SK-N-SH (cell line): Measurements from ENCODE around the gene WDR93. TPM values are rescaled to one million over a fixed set of nuclear protein-coding genes. Genes with fewer than 3 reads are reported as not detected.

Source experiments
- CTCF ChIA-PET: fragments of 300-600, 350-600 bp; formaldehyde crosslinking; extraction: SDS; loops from one replicate; lab custom pipeline; 2021; lab: Yijun Ruan, JAX
- POLR2A ChIA-PET: fragments of 350-600 bp; sonication (Branson Sonifier 250); formaldehyde crosslinking; extraction: SDS; loops from one replicate; lab custom pipeline; 2020; ENCODE audit warnings: antibody characterized with exemption, inconsistent platforms; lab: Yijun Ruan, JAX
- DNase-seq: peaks from one replicate; pipeline ENCODE4 v3.0.0; 2012
- H2AFZ ChIP-seq: fragments of 200-600 bp; sonication (generic); 2 replicates; pipeline ENCODE4 v1.8.1; 2016; ENCODE audit warnings: antibody characterized with exemption, mild to moderate bottlenecking, low read depth
- H3F3A ChIP-seq: fragments of 200-600 bp; sonication (generic); replicated peaks from 2 replicates; pipeline ENCODE3; 2016; ENCODE audit warnings: antibody characterized with exemption, mild to moderate bottlenecking; ENCODE audit not compliant: insufficient read depth
- H3K27ac ChIP-seq, 2 experiments: fragments of 200-500 bp in 1 of 2; fragments of 200-600 bp in 1 of 2; sonication (Bioruptor generic) in 1 of 2; sonication (generic), shearing (Covaris generic) in 1 of 2; 2 replicates each; pipeline versions ENCODE4 v1.5.1 to v1.6.1; 2014 to 2016; ENCODE audit warnings: low read depth in 2 of 2, inconsistent platforms in 1 of 2, low read length in 1 of 2, mild to moderate bottlenecking in 1 of 2, mixed read lengths in 1 of 2
- H3K27me3 ChIP-seq: fragments of 200-600 bp; sonication (generic), shearing (Covaris generic); 2 replicates; pipeline ENCODE4 v1.6.1; 2016; ENCODE audit warnings: mixed run types; ENCODE audit not compliant: insufficient read depth
- H3K36me3 ChIP-seq, 2 experiments: fragments of 200-500 bp in 1 of 2; fragments of 200-600 bp in 1 of 2; sonication (Bioruptor generic) in 1 of 2; sonication (generic) in 1 of 2; replicated peaks in 1 of 2; 2 replicates each; pipeline versions ENCODE3 to v1.5.1; 2014 to 2016; ENCODE audit warnings: low read length in 1 of 2, mild to moderate bottlenecking in 1 of 2; ENCODE audit not compliant: insufficient read depth in 2 of 2, control insufficient read depth in 1 of 2
- H3K4me1 ChIP-seq, 2 experiments: fragments of 200-500 bp in 1 of 2; fragments of 200-600 bp in 1 of 2; sonication (Bioruptor generic) in 1 of 2; sonication (generic), shearing (Covaris generic) in 1 of 2; 2 replicates each; pipeline versions ENCODE4 v1.5.1 to v1.6.1; 2014 to 2016; ENCODE audit warnings: low read depth in 1 of 2, low read length in 1 of 2, mixed run types in 1 of 2; ENCODE audit not compliant: insufficient read depth in 2 of 2, control insufficient read depth in 1 of 2
- H3K4me2 ChIP-seq: fragments of 200-600 bp; sonication (generic), shearing (Covaris generic); 2 replicates; pipeline ENCODE4 v1.6.1; 2017; ENCODE audit warnings: mixed run types
- H3K4me3 ChIP-seq, 2 experiments: fragments of 200-500 bp in 1 of 2; fragments of 200-600 bp in 1 of 2; sonication (Bioruptor generic) in 1 of 2; sonication (generic), shearing (Covaris generic) in 1 of 2; 2 replicates each; pipeline versions ENCODE4 v1.5.1 to v1.8.1; 2014 to 2016; ENCODE audit warnings: low read depth in 2 of 2, inconsistent platforms in 1 of 2, low read length in 1 of 2, mild to moderate bottlenecking in 1 of 2, mixed read lengths in 1 of 2, moderate library complexity in 1 of 2
- H3K79me2 ChIP-seq: fragments of 200-600 bp; sonication (generic); 2 replicates; pipeline ENCODE4 v1.8.1; 2017; ENCODE audit warnings: mild to moderate bottlenecking; ENCODE audit not compliant: insufficient read depth
- H3K9ac ChIP-seq: fragments of 200-600 bp; sonication (generic); 2 replicates; pipeline ENCODE4 v1.6.1; 2017; ENCODE audit warnings: mixed run types
- H3K9me2 ChIP-seq: fragments of 200-600 bp; sonication (generic); 2 replicates; pipeline ENCODE4 v1.6.1; 2017; ENCODE audit warnings: mixed run types
- H3K9me3 ChIP-seq: fragments of 200-600 bp; sonication (generic); 2 replicates; pipeline ENCODE4 v1.6.1; 2017; ENCODE audit warnings: mixed run types, mild to moderate bottlenecking, moderate library complexity
- H4K20me1 ChIP-seq: fragments of 200-600 bp; sonication (generic); 2 replicates; pipeline ENCODE4 v1.6.1; 2017; ENCODE audit warnings: mild to moderate bottlenecking, mixed run types; ENCODE audit not compliant: insufficient read depth
- CHD2 ChIP-seq: fragments of 150-350 bp; IDR thresholded peaks from 2 replicates; pipeline ENCODE4 v1.6.1; 2018; ENCODE audit warnings: low read length; ENCODE audit not compliant: partially characterized antibody
- ELF1 ChIP-seq: IDR thresholded peaks from 2 replicates; pipeline ENCODE4 v1.4.0; 2012
- EP300 ChIP-seq, 2 experiments: IDR thresholded peaks; 2 replicates each; pipeline versions ENCODE4 v1.4.0 to v1.6.1; 2012; ENCODE audit warnings: borderline replicate concordance in 1 of 2, low read depth in 1 of 2, low read length in 1 of 2
- FOSL2 ChIP-seq: IDR thresholded peaks from 2 replicates; pipeline ENCODE4 v1.4.0; 2012; ENCODE audit warnings: low read depth, mild to moderate bottlenecking, moderate library complexity, borderline replicate concordance
- FOXJ3 ChIP-seq: sonication (generic); formaldehyde crosslinking; IDR thresholded peaks from 2 replicates; pipeline ENCODE4 v1.5.1; 2020; ENCODE audit warnings: mild to moderate bottlenecking, missing genetic modification reagents
- GATA2 ChIP-seq: sonication (generic); formaldehyde crosslinking; IDR thresholded peaks from 2 replicates; pipeline ENCODE4 v1.5.0; 2020; ENCODE audit warnings: mild to moderate bottlenecking, missing genetic modification reagents
- JUND ChIP-seq: IDR thresholded peaks from 2 replicates; pipeline ENCODE4 v1.4.0; 2012
- MAX ChIP-seq: IDR thresholded peaks from 2 replicates; pipeline ENCODE4 v1.4.0; 2012; ENCODE audit warnings: low read depth
- NFIC ChIP-seq: IDR thresholded peaks from 2 replicates; pipeline ENCODE4 v1.4.0; 2012; ENCODE audit warnings: borderline replicate concordance
- NRF1 ChIP-seq: IDR thresholded peaks from 2 replicates; pipeline ENCODE4 v1.6.1; 2012; ENCODE audit warnings: low read depth, mild to moderate bottlenecking, low read length
- POLR2AphosphoS5 ChIP-seq: IDR thresholded peaks from 2 replicates; pipeline ENCODE4 v1.6.1; 2012; ENCODE audit warnings: low read depth, low read length
- RAD21 ChIP-seq: IDR thresholded peaks from 2 replicates; pipeline ENCODE4 v1.6.1; 2012; ENCODE audit warnings: mild to moderate bottlenecking, low read length
- REST ChIP-seq: IDR thresholded peaks from 2 replicates; pipeline ENCODE4 v1.6.1; 2012; ENCODE audit warnings: mild to moderate bottlenecking, low read depth, low read length, moderate library complexity
- RFX5 ChIP-seq: IDR thresholded peaks from 2 replicates; pipeline ENCODE4 v1.6.1; 2012; ENCODE audit warnings: mild to moderate bottlenecking, improper control_type of control experiment, low read length
- SMC3 ChIP-seq: IDR thresholded peaks from 2 replicates; pipeline ENCODE4 v1.6.1; 2012; ENCODE audit warnings: low read depth, low read length, improper control_type of control experiment
- TCF12 ChIP-seq: IDR thresholded peaks from 2 replicates; pipeline ENCODE4 v1.4.0; 2012
- TEAD4 ChIP-seq: IDR thresholded peaks from 2 replicates; pipeline ENCODE4 v1.4.0; 2012; ENCODE audit warnings: mild to moderate bottlenecking, borderline replicate concordance; ENCODE audit not compliant: insufficient read depth
- USF2 ChIP-seq: fragments of 150-350 bp; IDR thresholded peaks from 2 replicates; pipeline ENCODE4 v1.6.1; 2017; ENCODE audit warnings: antibody characterized with exemption, low read length, low read depth, borderline replicate concordance
- YY1 ChIP-seq: IDR thresholded peaks from 2 replicates; pipeline ENCODE4 v1.4.0; 2012; ENCODE audit warnings: low read depth, mild to moderate bottlenecking
- ZBTB33 ChIP-seq: IDR thresholded peaks from 2 replicates; pipeline ENCODE4 v1.4.0; 2012; ENCODE audit warnings: low read depth, borderline replicate concordance
- WGBS: methylation state at CpG from one replicate; pipeline ENCODE4 v1.1.6; 2017; ENCODE audit warnings: low lambda C conversion rate; 5-methylcytosine and 5-hydroxymethylcytosine counted together
- polyA plus RNA-seq, 3 experiments: library from polyadenylated mRNA; depleted of rRNA; stranded (reverse); fragments of >200 nt; gene quantifications; 2 replicates each; pipeline ENCODE4 v1.2.3, GENCODE V29; 2012

The WDR93 gene
- polyA plus RNA-seq, 1 of the 3 experiments (the other 2 are of a cell fraction): 0.35 TPM

GRCh38 chr15:89662893-89663626, 27.6 kb upstream of the WDR93 start:
- DNase-seq: no peak

More at GRCh38 chr15:89662893-89663626, 27.6 kb upstream of the WDR93 start:
- 67% methylated on average over 8 of the region's 11 CpGs for WGBS
- Histone ChIP-seq H2AFZ (peak overlapping the region; percentile 93), H3K27ac (peak overlapping the region; percentile 36 to 70), H4K20me1 (no peaks in the 10 kb centered on the region), H3K9ac (peak overlapping the region; percentile 34; the same call in 1 of the 2 replicates), H3K27me3 (no peaks in the 10 kb centered on the region), H3K9me2 (no peaks in the 10 kb centered on the region), H3K4me1 (peaks cover 12 to 19% of the 10 kb centered on the region in 2 experiments; a peak in 3 of 4 replicates), H3F3A (peaks cover 22% of the 10 kb centered on the region), H3K36me3 (no peaks in the 10 kb centered on the region), H3K79me2 (no peaks in the 10 kb centered on the region), H3K9me3 (no peaks in the 10 kb centered on the region), H3K4me2 (peak overlapping the region; percentile 70), H3K4me3 (no peak overlapping the region)
- CTCF ChIA-PET: interaction anchor here (1.5 to 3.2 kb wide), 2 partner anchors 10 to 16 kb away, joined by 8 to 21 read pairs; no protein-coding TSS in a partner anchor
- POLR2A ChIA-PET: interaction anchor here (1.2 kb wide), 1 partner anchor 18 kb away, joined by 3 read pairs; no protein-coding TSS in a partner anchor
- TF ChIP-seq USF2 (no peak), FOSL2 (peak; percentile 44; the same call in 1 of the 2 replicates), RAD21 (no peak), RFX5 (no peak), TEAD4 (no peak), MAX (peak; percentile 69; the same call in 1 of the 2 replicates), TCF12 (no peak), NRF1 (no peak), POLR2AphosphoS5 (no peak), SMC3 (no peak), ELF1 (peak; percentile 60), NFIC (peak; percentile 70), EP300 (IDR thresholded peaks at IDR 0.05; ENCODE audit: borderline replicate concordance in 1 of 2, low read depth in 1 of 2, low read length in 1 of 2) (0 out of 4 replicates have a peak, but pooled peaks of 1 of the 2 experiments have one; percentile 11), ZBTB33 (no peak), JUND (0 out of 2 replicates have a peak, but pooled peaks have one; percentile 37), FOXJ3 (CRISPR knock-in tag) (no peak), GATA2 (no peak), YY1 (0 out of 2 replicates have a peak, but pooled peaks have one; percentile 35), CHD2 (no peak), REST (no peak)
